Right lobe of liver (tissue), 6 donors: ENCODE results near the gene PPP2R5D. TPM values are rescaled to one million over a fixed set of nuclear protein-coding genes. Genes with fewer than 3 reads are reported as not detected.

ENCODE experiments used
- ATAC-seq, 4 donors: fragments of 200-7000 bp; cut with Tn5 transposase; one replicate each; pipeline ENCODE4 v1.9.1; 2020; ENCODE audit warnings: mild to moderate bottlenecking in 4 of 4, moderate library complexity in 4 of 4
- DNase-seq, 3 donors: peaks; one replicate each; pipeline ENCODE4 v3.0.0-alpha.2; 2020
- H3K27ac ChIP-seq, 3 donors: fragments of 200-600 bp; one replicate each; pipeline ENCODE4 v1.8.0; 2022
- H3K27me3 ChIP-seq, 2 donors: fragments of 200-600 bp; one replicate each; pipeline ENCODE4 v1.8.0; 2022
- H3K36me3 ChIP-seq, 4 donors: fragments of 200-600 bp; sonication (generic) in 1 of 4; one replicate each; pipeline versions ENCODE4 v1.5.1 to v1.8.0; 2017 to 2022; ENCODE audit warnings: control low read depth in 1 of 4
- H3K4me1 ChIP-seq, 4 donors: fragments of 200-600 bp; sonication (generic) in 1 of 4; one replicate each; pipeline versions ENCODE4 v1.5.1 to v1.8.0; 2017 to 2022; ENCODE audit warnings: control low read depth in 1 of 4
- H3K4me3 ChIP-seq, 3 donors: fragments of 200-600 bp; one replicate each; pipeline ENCODE4 v1.8.0; 2022
- H3K9me3 ChIP-seq, 4 donors: fragments of 200-600 bp; sonication (generic) in 1 of 4; one replicate each; pipeline versions ENCODE4 v1.5.1 to v1.8.0; 2017 to 2022; ENCODE audit warnings: control low read depth in 1 of 4
- CTCF ChIP-seq, 4 donors: fragments of 200-600 bp in 3 of 4; fragments of 450-650 bp in 1 of 4; IDR thresholded peaks; one replicate each; pipeline versions ENCODE4 v1.5.1 to v1.8.0; 2016 to 2022; ENCODE audit warnings: antibody characterized with exemption in 4 of 4, mild to moderate bottlenecking in 2 of 4
- POLR2A ChIP-seq: fragments of 450-650 bp; IDR thresholded peaks from one replicate; pipeline ENCODE4 v1.6.1; 2017; ENCODE audit warnings: antibody characterized with exemption, mild to moderate bottlenecking
- WGBS: methylation state at CpG from one replicate; pipeline ENCODE4 v1.1.6; 2018; ENCODE audit warnings: low coverage, low lambda C conversion rate; ENCODE audit not compliant: insufficient coverage; ENCODE audit errors: missing lambda C conversion rate; 5-methylcytosine and 5-hydroxymethylcytosine counted together
- intact Hi-C, 2 donors: fragments of 100-400 bp; cut with DNase I; formaldehyde crosslinking; loops; one replicate each; pipeline versions ENCODE4 v1.11.2 to v1.14.1; 2022
- total RNA-seq, 6 experiments: library from RNA; depleted of rRNA in 2 of 6; stranded (reverse); fragments of >200 nt in 2 of 6; fragmentation: NEBNext Ultra II Directional in 3 of 6; extraction: Animal tissue kit (Norgen Biotek cat#: 25700) in 3 of 6; gene quantifications; one replicate each; pipeline versions ENCODE4 v1.1.0 to v1.2.4, GENCODE V29; 2016 to 2023
- donor health status: DM: no; HTN: yes; CAD: no.
- donor health status: DM: no; HTN: no; CAD: no.
- donor health status: DM: no; HTN: no; CAD: no.
- donor health status: DM: no; HTN: yes; CAD: no.
- donor health status: DM: no; HTN: yes; CAD: no.

Gene PPP2R5D
- total RNA-seq, 6 experiments from 2014 or later: 11.5 to 24.0 (median 16.3) TPM

- H3K27me3 ChIP-seq: no peaks in the 10 kb centered on the region
- H3K27ac ChIP-seq: no peak overlapping the region
- H3K4me3 ChIP-seq: no peak overlapping the region
- H3K9me3 ChIP-seq: no peaks in the 10 kb centered on the region
- intact Hi-C loops: no loop called here
- H3K36me3 ChIP-seq: peaks cover 0 to 28% (median 2%) of the 10 kb centered on the region in 4 donors
- no peaks in the 10 kb centered on the region for H3K4me1 ChIP-seq
- DNase-seq (no peak), ATAC-seq (no peak)
- TF ChIP-seq CTCF (IDR thresholded peaks at IDR 0.05): no peak
- TF ChIP-seq POLR2A: no peak
- WGBS: 82% methylated on average over 4 of the region's 5 CpGs
These were observed 21.5 kb downstream of the PPP2R5D start for GRCh38 chr6:43005844-43006243.

- intact Hi-C loops: no loop called here
- H3K36me3 ChIP-seq: peaks cover 0 to 32% (median 2%) of the 10 kb centered on the region in 4 donors
- H3K9me3 ChIP-seq: no peaks in the 10 kb centered on the region
- no peak for DNase-seq
- H3K4me1 ChIP-seq: no peaks in the 10 kb centered on the region
- TF ChIP-seq POLR2A (no peak), CTCF (IDR thresholded peaks at IDR 0.05) (no peak)
- H3K27me3 ChIP-seq: no peaks in the 10 kb centered on the region
- H3K27ac ChIP-seq: no peak overlapping the region
- no peak overlapping the region for H3K4me3 ChIP-seq
- 90% methylated on average over 4 of the region's 11 CpGs for WGBS
- ATAC-seq: no peak
These were observed 21.9 kb downstream of the PPP2R5D start for GRCh38 chr6:43006251-43006650.

- H3K4me1 ChIP-seq: no peaks in the 10 kb centered on the region
- no peaks in the 10 kb centered on the region for H3K27me3 ChIP-seq
- no peak overlapping the region for H3K4me3 ChIP-seq
- no peaks in the 10 kb centered on the region for H3K9me3 ChIP-seq
- peak in 1 of 3 donors; percentile 30 for DNase-seq
- H3K36me3 ChIP-seq: peaks cover 0 to 41% (median 2%) of the 10 kb centered on the region in 4 donors
- no peak for ATAC-seq
- WGBS: 92% methylated on average over 2 of the region's 9 CpGs
- no peak overlapping the region for H3K27ac ChIP-seq
- intact Hi-C loops: no loop called here
- TF ChIP-seq CTCF (IDR thresholded peaks at IDR 0.05) (no peak), POLR2A (no peak)
These were observed 22.8 kb downstream of the PPP2R5D start for GRCh38 chr6:43007126-43007525.

- Histone ChIP-seq H3K4me3 (no peak overlapping the region), H3K27me3 (no peaks in the 10 kb centered on the region), H3K36me3 (peaks cover 0 to 41% (median 2%) of the 10 kb centered on the region in 4 donors), H3K27ac (no peak overlapping the region), H3K4me1 (peaks cover 0 to 11% (median 3%) of the 10 kb centered on the region in 4 donors), H3K9me3 (no peaks in the 10 kb centered on the region)
- WGBS: 49% methylated on average over 4 of the region's 6 CpGs
- no peak for ATAC-seq
- no peak for DNase-seq
- intact Hi-C loops: no loop called here
- peak; percentile 24 to 37 (median 28) for TF ChIP-seq CTCF (IDR thresholded peaks at IDR 0.05)
- no peak for TF ChIP-seq POLR2A
These were observed 24.8 kb downstream of the PPP2R5D start for GRCh38 chr6:43009124-43009523.

GRCh38 chr6:43011207-43011606 is 26.8 kb downstream of the PPP2R5D start:
- H3K36me3 ChIP-seq: peaks cover 0 to 38% (median 2%) of the 10 kb centered on the region in 4 donors
- DNase-seq: peak in 1 of 3 donors; percentile 43
- H3K9me3 ChIP-seq: no peaks in the 10 kb centered on the region
- H3K4me3 ChIP-seq: no peak overlapping the region
- no peaks in the 10 kb centered on the region for H3K27me3 ChIP-seq
- 80% methylated on average over 3 of the region's 6 CpGs for WGBS
- H3K27ac ChIP-seq: no peak overlapping the region
- ATAC-seq: no peak
- intact Hi-C loops: no loop called here
- no peak for TF ChIP-seq POLR2A
- no peak for TF ChIP-seq CTCF (IDR thresholded peaks at IDR 0.05)
- peaks cover 0 to 20% (median 7%) of the 10 kb centered on the region in 4 donors for H3K4me1 ChIP-seq
